Right hindlimb (tissue), 1 donor: ENCODE measurements around the gene NLRP2B.
"Not testable (repeated sequence)": the region's sequence is repeated elsewhere in the genome, so short reads cannot be mapped to it uniquely, and the experiment has no call there.

ENCODE experiments used
- DNase-seq: peaks from one replicate; pipeline ENCODE4 v3.0.0-alpha.2; 2018

NLRP2B gene

GRCh38 chrX:57680160-57680559, at the start of gene NLRP2B:
NLRP2B (minus strand) TSS chrX:57680260.
- DNase-seq, result no peak

- not testable (repeated sequence) for DNase-seq
Observed at GRCh38 chrX:57725995-57726394, 45.9 kb upstream of the NLRP2B start.

- no peak for DNase-seq
Observed at GRCh38 chrX:57681341-57681740, 1.3 kb upstream of the NLRP2B start.

GRCh38 chrX:57678686-57679428, 1.2 kb downstream of the NLRP2B start:
- DNase-seq, result no peak

GRCh38 chrX:57677132-57677858, 2.8 kb downstream of the NLRP2B start:
- DNase-seq, result no peak

- no peak for DNase-seq
Observed at GRCh38 chrX:57675320-57675719, 4.7 kb downstream of the NLRP2B start.

- DNase-seq, result no peak
Observed at GRCh38 chrX:57674861-57675260, 5.2 kb downstream of the NLRP2B start.

- DNase-seq, result no peak
Observed at GRCh38 chrX:57669961-57670360, 10.1 kb downstream of the NLRP2B start.

- DNase-seq, result no peak
Observed at GRCh38 chrX:57667010-57667409, 13.1 kb downstream of the NLRP2B start.

GRCh38 chrX:57655065-57655464, 25.0 kb downstream of the NLRP2B start:
- DNase-seq, result no peak

GRCh38 chrX:57652705-57653104, 27.4 kb downstream of the NLRP2B start:
- no peak for DNase-seq

GRCh38 chrX:57651169-57651919, 28.7 kb downstream of the NLRP2B start:
- no peak for DNase-seq

- no peak for DNase-seq
Observed at GRCh38 chrX:57647020-57647419, 33.0 kb downstream of the NLRP2B start.

- DNase-seq, result no peak
Observed at GRCh38 chrX:57643698-57644097, 36.4 kb downstream of the NLRP2B start.

GRCh38 chrX:57641338-57641737, 38.7 kb downstream of the NLRP2B start:
- DNase-seq, result no peak

GRCh38 chrX:57640674-57641016, 39.4 kb downstream of the NLRP2B start:
- no peak for DNase-seq

- DNase-seq, result not testable (repeated sequence)
Observed at GRCh38 chrX:57629438-57629837, 50.6 kb downstream of the NLRP2B start.
